ENCODE results near the gene DGKG. TPM values are rescaled to one million over a fixed set of nuclear protein-coding genes. Genes with fewer than 3 reads are reported as not detected.
A peak's percentile ranks its signal among the peaks of the same experiment; 100 is the strongest.

The DGKG gene
- total and polyA plus RNA-seq, 7 donors = 3.6 to 12.1 (median 8.0) TPM

GRCh38 chr3:186108941-186109865, 252.8 kb downstream of the DGKG start, which contains the start of gene ETV5:
Gene ETV5 (minus strand): TSS chr3:186109089. CDS start chr3:186105868, 3,221 bp downstream.
- no peaks in the 10 kb centered on the region for H3K9me3 ChIP-seq
- H3K36me3 ChIP-seq (ENCODE audit: insufficient read depth in 1 of 2, low read depth in 1 of 2) = no peaks in the 10 kb centered on the region
- peaks cover 0 to 2% (median 0%) of the 10 kb centered on the region in 3 donors for H3K27me3 ChIP-seq (ENCODE audit: insufficient read depth in 3 of 3, low read length in 2 of 3)
- peak; percentile 93 to 98 (median 96) for ATAC-seq
- DNase-seq = peak; percentile 99 to 100
- TF ChIP-seq CTCF (IDR thresholded peaks at IDR 0.05) = no peak
- H3K4me1 ChIP-seq = peaks cover 11% of the 10 kb centered on the region
- H3K4me3 ChIP-seq = peak within 1 kb of the TSS; percentile 88
- peak within 1 kb of the TSS; percentile 88 for H3K27ac ChIP-seq
- WGBS, 3 donors = 0 to 1% (median 1%) methylated on average over 48 to 63 of the region's 63 CpGs
- intact Hi-C loops (cut with DNase I) = loop anchor here (2.0 to 5.0 kb wide), 4 partner anchors 108 to 167 kb away; no protein-coding TSS in a partner anchor

GRCh38 chr3:186108106-186108940, 253.7 kb downstream of the DGKG start:
- TF ChIP-seq CTCF (IDR thresholded peaks at IDR 0.05) = no peak
- Histone ChIP-seq H3K27me3 (ENCODE audit: insufficient read depth in 3 of 3, low read length in 2 of 3) (peaks cover 0 to 2% (median 0%) of the 10 kb centered on the region in 3 donors), H3K36me3 (ENCODE audit: insufficient read depth in 1 of 2, low read depth in 1 of 2) (no peaks in the 10 kb centered on the region), H3K4me1 (peaks cover 17% of the 10 kb centered on the region), H3K9me3 (no peaks in the 10 kb centered on the region), H3K4me3 (peak overlapping the region; percentile 88), H3K27ac (peak overlapping the region; percentile 88)
- ATAC-seq (peak in 1 of 4 donors; percentile 14), DNase-seq (peak; percentile 50 to 72)
- WGBS, 3 donors = 0 to 1% (median 0%) methylated on average over 62 to 69 of the region's 69 CpGs
- intact Hi-C loops (cut with DNase I) = loop anchor here (2.0 to 5.0 kb wide), 4 partner anchors 109 to 166 kb away; no protein-coding TSS in a partner anchor

- DNase-seq (peak; percentile 61 to 69), ATAC-seq (peak in 3 of 4 donors; percentile 21 to 41 (median 22))
- no peak for TF ChIP-seq CTCF (IDR thresholded peaks at IDR 0.05)
- Histone ChIP-seq H3K4me3 (peak overlapping the region; percentile 88), H3K4me1 (peaks cover 23% of the 10 kb centered on the region), H3K27me3 (ENCODE audit: insufficient read depth in 3 of 3, low read length in 2 of 3) (no peaks in the 10 kb centered on the region), H3K36me3 (ENCODE audit: insufficient read depth in 1 of 2, low read depth in 1 of 2) (no peaks in the 10 kb centered on the region), H3K9me3 (no peaks in the 10 kb centered on the region), H3K27ac (no peak overlapping the region)
- intact Hi-C loops (cut with DNase I) = loop anchor here (2.0 to 5.0 kb wide), 4 partner anchors 110 to 165 kb away; no protein-coding TSS in a partner anchor
- WGBS, 3 donors = 3 to 6% (median 3%) methylated on average over 44 to 45 of the region's 45 CpGs
Measured at GRCh38 chr3:186107215-186108105, 254.6 kb downstream of the DGKG start.

- peaks cover 23% of the 10 kb centered on the region for H3K4me1 ChIP-seq
- no peak for DNase-seq
- no peaks in the 10 kb centered on the region for H3K9me3 ChIP-seq
- no peak for ATAC-seq
- no peak for TF ChIP-seq CTCF (IDR thresholded peaks at IDR 0.05)
- H3K27me3 ChIP-seq (ENCODE audit: insufficient read depth in 3 of 3, low read length in 2 of 3) = no peaks in the 10 kb centered on the region
- no peak overlapping the region for H3K27ac ChIP-seq
- intact Hi-C loops (cut with DNase I) = loop anchor here (5.0 kb wide), 3 partner anchors 112 to 163 kb away; no protein-coding TSS in a partner anchor
- no peaks in the 10 kb centered on the region for H3K36me3 ChIP-seq (ENCODE audit: insufficient read depth in 1 of 2, low read depth in 1 of 2)
- WGBS, 3 donors = 79 to 81% (median 80%) methylated on average over 6 of the region's 6 CpGs
- no peak overlapping the region for H3K4me3 ChIP-seq
Measured at GRCh38 chr3:186105543-186105942, 256.5 kb downstream of the DGKG start.

Measured in psoas muscle (tissue), 8 donors.